ENCODE data around the gene EFNA4. TPM values are rescaled to one million over a fixed set of nuclear protein-coding genes. Genes with fewer than 3 reads are reported as not detected.
A peak's percentile ranks its signal among the peaks of the same experiment; 100 is the strongest.

The EFNA4 gene
- total RNA-seq, 1 experiment from 2014 or later = 36.7 TPM

- Histone ChIP-seq H3K27me3 (ENCODE audit: low read length) (no peaks in the 10 kb centered on the region), H3F3A (ENCODE audit: low read length, unreplicated experiment) (no peaks in the 10 kb centered on the region), H3K9me2 (replicated peaks; ENCODE audit: low read length) (no peaks in the 10 kb centered on the region), H4K20me1 (ENCODE audit: low read length) (no peaks in the 10 kb centered on the region), H3K4me1 (ENCODE audit: insufficient read depth, low read length) (peaks cover 19% of the 10 kb centered on the region), H2AFZ (ENCODE audit: low read length) (no peak overlapping the region), H3K36me3 (ENCODE audit: low read depth, low read length) (no peaks in the 10 kb centered on the region; the same call in 1 of the 2 replicates), H3K4me2 (ENCODE audit: low read length) (no peak overlapping the region), H3K9me3 (ENCODE audit: low read length) (no peaks in the 10 kb centered on the region), H3K9ac (ENCODE audit: low read length) (no peak overlapping the region), H3K27ac (ENCODE audit: low read length) (no peak overlapping the region), H3K4me3 (ENCODE audit: low read length) (no peak overlapping the region), H3K79me2 (ENCODE audit: low read length) (no peaks in the 10 kb centered on the region)
- POLR2A ChIA-PET (ENCODE audit: unreplicated experiment) = no interaction called here
- CTCF ChIA-PET = interaction anchor here (0.7 kb wide), 1 partner anchor 78 kb away, joined by 8 read pairs; no protein-coding TSS in a partner anchor
- no TSS peak for BruUV-seq (replicated peaks)
- intact Hi-C loops (cut with micrococcal nuclease) = no loop called here
- DNase-seq (peak; percentile 35), ATAC-seq (no peak)
- TF ChIP-seq EZH2 (IDR thresholded peaks at IDR 0.05; ENCODE audit: low read length, unreplicated experiment) = no peak
- no peak for TF ChIP-seq EZH2phosphoT487 (IDR thresholded peaks at IDR 0.05; ENCODE audit: borderline replicate concordance, low read length)
- no peak for TF ChIP-seq CTCF (conservative IDR thresholded peaks at IDR 0.05; ENCODE audit: low read depth, low read length)
These were observed 41.2 kb upstream of the EFNA4 start for GRCh38 chr1:155022136-155022926.

GRCh38 chr1:155022927-155023236, 40.7 kb upstream of the EFNA4 start:
- H3K27ac ChIP-seq (ENCODE audit: low read length) = no peak overlapping the region
- DNase-seq = peak; percentile 29
- no peak overlapping the region for H3K4me2 ChIP-seq (ENCODE audit: low read length)
- H3K9me3 ChIP-seq (ENCODE audit: low read length) = no peaks in the 10 kb centered on the region
- no peak overlapping the region for H3K9ac ChIP-seq (ENCODE audit: low read length)
- no TSS peak for BruUV-seq (replicated peaks)
- ChIA-PET CTCF (no interaction called here), POLR2A (ENCODE audit: unreplicated experiment) (no interaction called here)
- H3K4me1 ChIP-seq (ENCODE audit: insufficient read depth, low read length) = peaks cover 15% of the 10 kb centered on the region
- intact Hi-C loops (cut with micrococcal nuclease) = no loop called here
- no peak for TF ChIP-seq EZH2phosphoT487 (IDR thresholded peaks at IDR 0.05; ENCODE audit: borderline replicate concordance, low read length)
- no peak for TF ChIP-seq CTCF (conservative IDR thresholded peaks at IDR 0.05; ENCODE audit: low read depth, low read length)
- no peak for TF ChIP-seq EZH2 (IDR thresholded peaks at IDR 0.05; ENCODE audit: low read length, unreplicated experiment)
- H4K20me1 ChIP-seq (ENCODE audit: low read length) = no peaks in the 10 kb centered on the region
- H3K9me2 ChIP-seq (replicated peaks; ENCODE audit: low read length) = no peaks in the 10 kb centered on the region
- H2AFZ ChIP-seq (ENCODE audit: low read length) = no peak overlapping the region
- no peak overlapping the region for H3K4me3 ChIP-seq (ENCODE audit: low read length)
- ATAC-seq = no peak
- no peaks in the 10 kb centered on the region for H3K79me2 ChIP-seq (ENCODE audit: low read length)
- H3K36me3 ChIP-seq (ENCODE audit: low read depth, low read length) = no peaks in the 10 kb centered on the region
- no peaks in the 10 kb centered on the region for H3K27me3 ChIP-seq (ENCODE audit: low read length)
- H3F3A ChIP-seq (ENCODE audit: low read length, unreplicated experiment) = no peaks in the 10 kb centered on the region

DNA sequence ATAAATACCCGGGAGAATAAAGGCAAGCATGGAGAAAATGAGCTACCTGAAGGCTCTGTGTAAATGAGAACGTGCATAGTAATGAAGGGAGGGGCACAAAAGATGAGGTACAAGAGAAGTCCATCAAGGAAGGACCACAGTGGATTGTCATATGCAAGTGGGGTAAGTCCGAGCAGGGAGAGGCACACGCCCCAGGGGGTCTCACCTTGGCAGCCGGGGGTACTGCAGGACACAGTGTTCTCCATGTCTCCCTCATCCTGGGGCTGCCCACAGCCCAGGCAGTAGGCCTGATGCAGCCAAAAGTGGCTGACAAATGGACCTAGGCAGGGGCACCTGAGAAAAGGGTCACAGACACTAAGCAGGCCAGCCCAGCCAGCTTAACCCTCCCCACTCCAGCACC, 39.9 kb upstream of the EFNA4 start:
- POLR2A ChIA-PET (ENCODE audit: unreplicated experiment) = no interaction called here
- intact Hi-C loops (cut with micrococcal nuclease) = no loop called here

More for the DNA sequence above, 39.9 kb upstream of the EFNA4 start:
- no TSS peak for BruUV-seq (replicated peaks)
- TF ChIP-seq EZH2 (IDR thresholded peaks at IDR 0.05; ENCODE audit: low read length, unreplicated experiment) = no peak
- TF ChIP-seq EZH2phosphoT487 (IDR thresholded peaks at IDR 0.05; ENCODE audit: borderline replicate concordance, low read length) = no peak
- no peak for TF ChIP-seq CTCF (conservative IDR thresholded peaks at IDR 0.05; ENCODE audit: low read depth, low read length)
- no peaks in the 10 kb centered on the region for H3K9me2 ChIP-seq (replicated peaks; ENCODE audit: low read length)
- H3K27me3 ChIP-seq (ENCODE audit: low read length) = no peaks in the 10 kb centered on the region
- H3K36me3 ChIP-seq (ENCODE audit: low read depth, low read length) = no peaks in the 10 kb centered on the region
- no peaks in the 10 kb centered on the region for H3K79me2 ChIP-seq (ENCODE audit: low read length)
- no peak for DNase-seq
- peaks cover 8% of the 10 kb centered on the region for H3K4me1 ChIP-seq (ENCODE audit: insufficient read depth, low read length)
- H3K4me2 ChIP-seq (ENCODE audit: low read length) = no peak overlapping the region
- H3K9ac ChIP-seq (ENCODE audit: low read length) = no peak overlapping the region
- no peaks in the 10 kb centered on the region for H3K9me3 ChIP-seq (ENCODE audit: low read length)
- H3K27ac ChIP-seq (ENCODE audit: low read length) = no peak overlapping the region
- no peaks in the 10 kb centered on the region for H3F3A ChIP-seq (ENCODE audit: low read length, unreplicated experiment)
- CTCF ChIA-PET = no interaction called here
- H3K4me3 ChIP-seq (ENCODE audit: low read length) = no peak overlapping the region
- no peak for ATAC-seq
- H2AFZ ChIP-seq (ENCODE audit: low read length) = no peak overlapping the region
- no peaks in the 10 kb centered on the region for H4K20me1 ChIP-seq (ENCODE audit: low read length)

All from PC-3 (cell line).